NCI-H748 (cell line): ENCODE measurements around the gene GRPEL1.
A peak's percentile ranks its signal among the peaks of the same experiment; 100 is the strongest.
"Not testable (repeated sequence)": the region's sequence is repeated elsewhere in the genome, so short reads cannot be mapped to it uniquely, and the experiment has no call there.

Source experiments
- DNase-seq: peaks from one replicate; lab custom pipeline; 2025; ENCODE audit not compliant: unreplicated experiment; lab: John Stamatoyannopoulos, UW

GRPEL1 gene

DNA sequence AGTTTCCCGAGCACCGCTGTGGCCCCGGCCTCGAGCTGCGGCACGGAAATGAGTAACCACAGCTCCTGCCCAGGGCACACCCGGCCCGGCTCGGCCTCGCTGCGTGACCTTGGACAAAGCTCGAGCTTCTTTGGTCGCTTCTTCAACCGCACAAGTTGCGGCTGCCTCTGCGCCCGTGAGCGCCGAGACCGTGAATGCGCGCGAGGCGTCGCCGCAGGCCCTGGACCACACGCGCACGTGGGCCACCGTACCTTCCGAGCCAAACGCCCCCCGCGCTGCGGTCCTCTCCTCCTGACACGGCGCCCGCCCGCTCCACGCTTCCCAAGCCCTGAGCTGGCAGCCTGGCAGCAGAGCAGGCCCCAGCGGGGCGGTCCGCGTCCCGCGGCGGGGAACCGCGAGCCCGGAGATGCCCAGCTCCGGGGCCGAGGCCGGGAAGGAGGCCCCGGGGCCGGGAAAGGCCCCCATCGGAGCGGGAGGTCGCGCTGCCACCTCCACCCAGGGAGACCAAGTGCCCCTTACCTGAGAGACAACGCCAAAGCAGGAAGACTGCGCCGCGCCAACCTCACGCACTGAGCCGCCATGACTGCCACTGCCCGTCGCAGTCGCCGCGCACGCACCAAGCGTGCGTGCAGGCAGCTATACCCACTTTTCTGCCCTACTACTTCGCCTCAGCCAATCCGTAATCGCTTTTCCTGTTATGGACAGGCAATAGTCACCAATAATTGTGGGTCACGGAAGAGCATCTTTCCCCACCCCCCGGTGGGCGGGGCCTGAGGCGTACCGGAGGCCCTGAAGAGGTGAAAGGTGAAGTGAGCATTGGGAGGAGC, at the start of gene GRPEL1:
Gene GRPEL1 (minus strand): TSS at position 613 of the 827 bp plus-strand sequence. CDS start 32 bp downstream, at position 581.
- DNase-seq: peak; percentile 98

DNA sequence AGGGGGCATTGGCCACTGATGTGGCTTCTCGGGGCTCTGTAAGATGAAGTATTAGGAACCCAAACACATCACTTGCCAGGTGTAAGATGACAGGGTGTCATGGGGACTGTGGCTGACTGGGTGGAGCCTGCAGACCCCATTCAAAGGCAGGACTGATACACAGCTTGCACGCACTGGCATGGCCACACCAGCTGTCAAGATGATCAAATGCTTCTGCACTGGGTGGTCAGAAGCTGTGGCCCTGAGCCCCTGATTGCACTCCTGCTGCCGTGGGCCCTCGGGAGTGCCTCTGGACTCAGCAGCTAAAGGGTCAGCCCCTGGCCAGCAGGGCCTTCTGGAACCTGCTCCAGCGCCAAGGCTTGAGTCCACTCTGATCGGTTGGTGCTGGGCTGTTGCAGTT, 48.8 kb upstream of the GRPEL1 start:
- no peak for DNase-seq

DNA sequence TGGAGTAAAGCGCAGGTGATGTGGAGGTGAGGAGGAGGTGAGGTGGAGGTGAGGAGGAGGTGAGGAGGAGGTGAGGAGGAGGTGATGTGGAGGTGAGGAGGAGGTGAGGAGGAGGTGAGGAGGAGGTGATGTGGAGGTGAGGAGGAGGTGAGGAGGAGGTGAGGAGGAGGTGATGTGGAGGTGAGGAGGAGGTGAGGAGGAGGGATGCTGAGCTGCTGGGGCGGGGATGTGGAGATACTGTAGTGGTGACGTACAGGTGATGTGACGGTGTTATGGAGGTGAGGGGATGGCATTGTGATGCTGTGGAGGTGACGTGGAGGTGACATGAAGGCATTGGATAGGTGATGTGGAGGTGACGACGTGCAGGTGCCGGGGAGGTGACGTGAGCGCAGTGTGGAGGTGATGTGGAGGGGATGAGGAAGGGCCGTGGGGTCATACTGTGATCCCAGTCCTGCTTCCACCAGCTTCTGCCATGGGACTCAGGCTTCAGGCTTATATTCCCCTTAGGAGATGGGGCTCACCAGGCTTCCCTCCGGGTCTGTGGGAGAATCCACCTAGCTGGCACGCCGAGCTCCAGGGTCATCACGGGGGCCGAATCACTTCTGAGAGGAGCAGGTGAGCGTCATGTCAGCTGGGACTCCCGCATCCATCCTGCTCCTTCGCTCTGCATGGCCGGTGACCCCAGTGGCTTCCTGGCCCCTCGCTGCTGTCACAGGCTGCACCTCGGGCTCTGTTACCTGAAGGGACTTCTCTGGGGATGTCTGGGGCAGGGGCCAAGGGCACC, 47.9 kb upstream of the GRPEL1 start:
- DNase-seq: no peak

DNA sequence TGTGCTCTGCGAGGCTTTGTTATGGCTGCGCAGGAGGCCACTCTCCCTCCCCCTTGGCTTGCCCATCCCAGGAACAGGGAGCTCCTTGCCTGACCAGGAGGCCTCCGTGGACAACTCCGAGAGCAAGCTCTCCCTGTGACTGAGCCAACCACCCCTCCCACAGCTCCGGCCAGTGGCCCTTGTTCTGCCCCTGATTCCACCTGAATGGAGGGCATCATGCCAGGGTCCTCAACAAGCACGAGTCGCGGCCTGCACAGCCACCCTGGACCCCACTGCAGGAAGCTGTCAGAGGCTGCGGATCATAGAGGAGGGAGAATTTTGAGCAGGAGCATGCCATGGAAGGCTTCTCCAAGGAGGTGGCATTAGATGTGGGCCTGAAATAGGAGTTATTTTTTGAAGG, 44.8 kb upstream of the GRPEL1 start:
- DNase-seq: no peak

DNA sequence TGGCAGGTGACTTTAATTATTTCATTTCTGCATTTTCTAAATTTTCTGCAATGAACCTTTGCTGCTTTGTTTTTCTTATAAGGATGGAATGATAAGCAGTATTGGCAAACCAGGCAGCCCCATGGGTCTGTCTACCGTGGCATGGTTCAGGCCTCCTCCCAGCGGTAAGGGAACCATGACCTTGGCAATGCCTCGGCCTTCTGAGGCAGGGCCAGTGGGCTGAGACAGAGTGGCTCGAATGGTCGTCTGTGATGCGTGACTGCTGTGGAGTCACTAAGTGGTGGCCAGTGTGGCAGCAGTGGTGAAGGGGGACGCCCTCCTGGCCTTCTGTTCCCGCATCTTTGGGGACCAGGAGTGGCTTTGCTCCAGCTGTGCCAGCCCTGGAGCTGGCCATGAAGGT, 43.6 kb upstream of the GRPEL1 start:
- DNase-seq: no peak

DNA sequence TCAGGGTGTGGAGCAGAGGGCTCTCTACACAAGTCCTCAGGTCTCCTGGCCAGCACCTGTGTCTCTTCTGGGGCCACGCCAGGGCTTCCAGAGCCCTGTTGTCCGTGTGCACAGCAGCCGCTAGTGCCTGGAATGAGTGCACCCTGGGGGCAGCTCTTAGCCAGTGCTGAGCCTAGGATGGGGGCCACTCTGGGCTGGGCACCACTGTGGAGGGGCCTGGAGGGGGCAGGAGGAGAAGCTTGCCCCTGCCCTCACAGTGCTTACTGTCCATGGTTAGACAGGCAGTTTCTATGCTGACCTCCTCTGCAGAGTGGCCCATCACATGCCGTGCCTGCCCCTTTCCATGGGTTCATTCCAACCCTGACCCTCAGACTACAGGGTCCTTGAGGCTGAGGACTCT, 42.7 kb upstream of the GRPEL1 start:
- DNase-seq: no peak

DNA sequence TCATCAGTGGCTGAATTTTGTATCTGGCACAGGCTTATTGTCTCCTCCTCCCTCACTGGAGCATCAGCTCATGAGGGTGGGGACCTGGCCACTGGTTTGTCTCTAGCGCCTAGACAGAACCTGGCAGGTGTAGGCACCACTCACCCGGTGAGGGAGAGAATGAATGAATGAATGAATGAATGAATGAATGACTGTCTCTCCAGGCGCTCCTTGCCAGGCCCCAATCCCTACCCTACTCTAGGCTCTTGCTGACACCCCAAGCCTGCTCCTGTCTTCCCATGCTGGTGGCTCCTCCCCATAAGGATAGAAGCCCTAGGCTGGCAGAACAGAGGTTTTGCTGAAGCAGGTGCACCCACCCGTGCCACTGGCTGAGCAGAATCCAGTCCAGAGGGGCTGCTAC, 41.3 kb upstream of the GRPEL1 start:
- DNase-seq: no peak

DNA sequence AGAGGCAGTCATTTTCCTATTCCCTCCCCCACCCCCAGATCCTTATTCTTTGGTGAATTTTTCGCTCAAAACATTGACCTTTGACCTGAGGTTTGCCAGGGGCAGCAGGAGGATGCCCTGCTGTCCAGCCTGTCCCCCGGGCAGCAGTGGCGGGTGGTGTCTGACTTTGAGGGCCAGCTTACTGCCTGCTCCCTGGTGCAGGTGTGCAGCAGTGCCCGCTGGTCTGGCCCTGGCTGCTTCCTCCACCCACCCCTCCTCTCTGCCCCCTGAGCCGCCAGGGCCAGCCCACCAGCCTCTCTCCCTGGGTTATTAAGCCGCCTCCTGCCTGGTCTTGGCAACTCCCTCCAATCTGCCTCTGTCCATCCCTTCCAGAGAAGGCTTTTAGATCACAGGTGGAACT, 40.8 kb upstream of the GRPEL1 start:
- peak; percentile 2 for DNase-seq

DNA sequence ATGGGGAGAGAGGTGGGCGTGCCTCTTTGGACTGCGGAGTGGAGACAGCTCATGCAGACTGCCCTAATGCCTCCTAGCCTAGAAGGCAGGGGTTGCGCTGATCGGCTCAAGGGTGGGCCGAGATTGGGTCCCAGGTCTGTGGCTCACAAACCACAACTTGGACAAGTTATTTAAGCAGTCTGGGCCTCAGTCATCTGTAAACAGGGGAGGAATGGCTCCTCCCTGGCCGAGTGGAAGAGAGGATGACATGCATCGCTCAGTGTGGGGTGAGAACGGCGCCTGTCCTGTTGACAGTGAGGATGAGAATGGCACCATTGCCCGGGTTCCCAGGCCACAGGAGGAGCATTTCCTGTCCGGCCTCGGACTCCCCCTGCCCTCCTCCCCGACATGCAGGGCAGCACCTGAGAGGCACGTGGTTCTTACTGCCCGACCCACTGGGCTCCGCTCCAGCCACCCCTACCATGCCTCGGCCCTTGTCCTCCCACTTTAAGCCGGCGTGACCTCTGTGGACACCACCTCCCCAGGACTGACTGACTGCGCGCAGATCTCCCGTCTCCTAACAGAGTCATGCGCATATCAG, 40.3 kb upstream of the GRPEL1 start:
- no peak for DNase-seq

DNA sequence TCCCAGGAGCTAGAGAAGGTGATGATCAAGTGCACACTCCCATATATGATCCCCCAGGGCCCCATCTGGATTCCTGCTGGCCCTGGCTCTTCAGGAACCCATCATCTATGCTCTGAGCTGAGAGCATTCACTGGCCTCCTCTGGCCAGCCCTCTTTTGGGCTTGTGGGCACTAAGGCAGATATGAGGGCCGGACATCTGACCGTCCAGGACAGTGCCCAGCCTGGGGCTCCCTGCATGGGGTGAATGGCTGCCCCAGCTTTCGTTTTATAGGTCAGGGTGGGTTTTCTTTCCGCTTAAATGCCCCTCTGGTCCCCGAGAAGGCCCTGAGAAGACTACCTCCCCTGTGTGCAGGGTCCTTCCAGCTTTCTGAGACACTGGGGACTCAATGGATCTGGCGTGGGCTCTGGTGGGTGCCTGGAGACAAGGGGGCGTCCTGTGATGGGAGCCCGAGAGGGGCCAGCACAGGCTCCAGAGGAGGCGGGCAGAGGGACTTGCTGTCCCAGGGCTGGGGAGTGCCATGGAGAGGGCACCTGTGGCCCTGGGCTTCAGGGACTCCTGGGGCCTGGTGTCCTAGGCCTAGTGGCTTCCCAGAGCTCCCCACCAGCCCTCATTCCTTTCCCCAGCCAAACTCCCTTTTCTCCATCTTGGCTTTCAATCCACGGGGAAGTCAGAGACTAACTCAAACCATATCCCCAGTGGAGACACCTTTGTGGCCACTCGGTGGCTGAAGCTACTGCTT, 39.5 kb upstream of the GRPEL1 start:
- DNase-seq: no peak

DNA sequence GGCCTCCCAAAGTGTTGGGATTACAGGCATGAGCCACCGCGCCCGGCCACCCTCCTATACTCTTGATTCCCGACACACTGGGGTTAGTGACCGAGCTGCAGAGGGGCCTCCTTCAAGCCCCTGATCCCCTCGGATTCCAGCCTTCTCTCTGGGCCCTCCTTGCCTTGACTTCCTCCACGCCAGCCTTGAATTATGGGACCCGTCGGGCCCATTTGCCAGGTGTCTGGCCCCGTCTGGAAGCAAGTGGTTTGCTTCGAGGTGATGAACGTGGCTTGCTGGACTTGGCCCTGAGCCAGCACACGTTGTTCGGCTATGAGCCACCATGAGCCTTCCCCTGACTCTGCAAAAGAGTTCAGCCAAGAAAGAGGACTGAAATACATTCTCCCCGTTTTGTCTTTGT, 37.4 kb upstream of the GRPEL1 start:
- DNase-seq: peak; percentile 1

DNA sequence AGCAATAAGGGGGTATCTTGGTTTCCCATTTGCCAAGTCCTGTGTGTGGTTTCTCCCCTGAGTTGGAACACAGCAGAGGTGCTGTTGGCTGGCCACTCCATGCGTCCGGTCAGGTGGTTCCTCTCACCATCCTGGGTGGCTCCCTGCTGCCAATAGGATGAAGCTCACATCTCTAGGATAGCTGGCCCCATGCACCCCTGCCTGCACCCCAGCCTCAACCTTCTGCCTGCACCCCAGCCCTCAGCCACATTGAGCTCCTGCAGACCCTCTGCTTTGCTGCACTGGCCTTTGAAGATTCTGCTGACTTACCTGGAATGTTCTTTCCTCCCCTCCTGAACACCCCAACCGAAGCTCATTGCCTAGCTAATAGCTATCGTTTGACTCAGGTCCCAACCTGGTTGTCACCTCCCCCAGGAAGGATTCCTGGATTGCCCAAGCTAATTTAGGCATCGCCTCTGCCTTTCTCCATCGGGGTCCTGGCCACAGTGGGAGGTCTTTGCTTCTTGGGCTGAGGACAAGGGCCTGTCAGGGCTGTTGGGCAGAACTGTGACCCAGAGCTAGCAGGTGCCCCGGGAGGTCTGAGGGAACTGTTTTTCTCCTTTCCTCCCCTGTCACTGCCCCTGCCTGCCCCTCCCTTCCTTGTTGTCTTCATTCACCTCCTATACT, 36.6 kb upstream of the GRPEL1 start:
- no peak for DNase-seq

DNA sequence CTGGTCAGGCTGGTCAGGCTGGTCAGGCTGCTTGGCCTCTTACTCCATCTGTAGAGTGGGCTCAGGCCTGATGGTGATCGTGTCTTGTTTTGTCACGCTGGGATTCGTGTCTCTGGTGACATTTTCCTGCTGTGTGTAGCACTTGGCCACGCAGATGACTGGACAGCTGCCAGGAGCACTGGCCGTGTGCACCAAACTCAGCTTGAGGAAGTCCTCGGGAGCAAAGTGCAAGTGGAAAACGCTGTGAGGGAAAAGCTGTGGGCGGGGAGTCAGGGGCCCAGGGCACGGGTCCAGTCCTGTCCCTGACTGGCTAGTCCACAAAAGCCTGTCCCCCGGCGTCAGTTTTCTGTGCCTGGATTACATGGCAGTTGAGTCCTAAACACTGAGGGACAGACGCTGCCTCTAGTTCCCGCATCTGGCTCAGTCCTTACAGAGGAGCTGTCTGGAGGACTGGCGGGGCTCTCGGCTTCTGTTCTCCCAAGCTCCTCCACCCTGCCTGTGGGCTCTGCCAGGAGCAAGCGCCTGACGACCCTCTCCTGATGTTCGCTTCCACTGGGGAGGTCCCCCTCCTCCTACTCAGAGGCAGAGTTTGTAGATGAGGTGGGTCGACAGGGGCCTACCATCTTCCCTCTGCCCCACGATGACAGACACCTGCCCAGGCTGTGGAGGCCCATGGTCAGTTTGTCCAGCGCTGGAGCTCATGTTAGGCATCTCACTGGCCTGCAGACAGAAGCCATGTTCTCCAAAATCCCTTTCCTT, 35.9 kb upstream of the GRPEL1 start:
- DNase-seq: peak; percentile 65

DNA sequence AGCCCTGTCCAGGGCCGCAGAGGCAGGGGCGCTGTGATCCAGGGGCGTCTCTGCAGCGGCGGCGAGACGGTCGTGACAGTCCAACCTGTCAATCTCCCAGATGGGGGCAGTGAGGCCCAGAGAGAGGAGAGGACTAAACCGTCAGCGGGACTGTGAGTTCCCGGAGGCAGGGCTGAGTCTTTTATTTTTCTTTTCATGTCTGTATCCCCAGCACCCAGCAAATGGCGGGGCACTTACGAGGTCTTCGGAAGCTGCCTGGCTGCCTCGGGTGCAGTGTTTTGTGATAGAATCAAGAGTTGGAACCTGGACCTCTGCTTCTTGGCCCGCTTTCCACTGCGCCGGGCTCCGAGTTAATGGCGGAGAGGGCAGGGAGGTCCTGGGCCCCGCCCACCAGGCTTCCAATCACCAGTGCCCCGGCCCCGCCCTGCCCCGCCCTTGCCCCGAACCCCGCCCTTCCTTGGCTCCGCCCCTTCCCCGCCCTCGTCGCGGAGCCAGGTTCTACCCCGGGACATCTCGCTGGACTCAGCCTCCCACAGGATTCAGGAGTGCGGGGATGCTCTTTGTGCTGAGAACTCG, 35.3 kb upstream of the GRPEL1 start:
- DNase-seq: peak; percentile 78

DNA sequence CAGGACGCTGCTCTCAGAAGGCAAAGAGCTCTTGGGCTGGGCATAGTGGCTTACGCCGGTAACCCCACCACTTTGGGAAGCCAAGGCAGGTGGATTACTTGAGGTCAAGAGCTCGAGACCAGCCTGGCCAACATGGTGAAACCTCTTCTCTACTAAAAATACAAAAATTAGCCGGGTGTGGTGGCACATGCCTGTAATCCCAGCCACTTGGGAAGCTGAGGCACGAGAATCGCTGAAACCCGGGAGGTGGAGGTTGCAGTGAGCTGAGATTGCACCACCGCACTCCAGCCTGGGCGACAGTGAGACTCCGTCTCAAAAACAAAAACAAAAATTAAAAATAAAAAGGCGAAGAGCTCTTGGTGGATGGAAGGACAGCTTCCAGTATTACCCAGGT, 34.6 kb upstream of the GRPEL1 start:
- DNase-seq: not testable (repeated sequence)

DNA sequence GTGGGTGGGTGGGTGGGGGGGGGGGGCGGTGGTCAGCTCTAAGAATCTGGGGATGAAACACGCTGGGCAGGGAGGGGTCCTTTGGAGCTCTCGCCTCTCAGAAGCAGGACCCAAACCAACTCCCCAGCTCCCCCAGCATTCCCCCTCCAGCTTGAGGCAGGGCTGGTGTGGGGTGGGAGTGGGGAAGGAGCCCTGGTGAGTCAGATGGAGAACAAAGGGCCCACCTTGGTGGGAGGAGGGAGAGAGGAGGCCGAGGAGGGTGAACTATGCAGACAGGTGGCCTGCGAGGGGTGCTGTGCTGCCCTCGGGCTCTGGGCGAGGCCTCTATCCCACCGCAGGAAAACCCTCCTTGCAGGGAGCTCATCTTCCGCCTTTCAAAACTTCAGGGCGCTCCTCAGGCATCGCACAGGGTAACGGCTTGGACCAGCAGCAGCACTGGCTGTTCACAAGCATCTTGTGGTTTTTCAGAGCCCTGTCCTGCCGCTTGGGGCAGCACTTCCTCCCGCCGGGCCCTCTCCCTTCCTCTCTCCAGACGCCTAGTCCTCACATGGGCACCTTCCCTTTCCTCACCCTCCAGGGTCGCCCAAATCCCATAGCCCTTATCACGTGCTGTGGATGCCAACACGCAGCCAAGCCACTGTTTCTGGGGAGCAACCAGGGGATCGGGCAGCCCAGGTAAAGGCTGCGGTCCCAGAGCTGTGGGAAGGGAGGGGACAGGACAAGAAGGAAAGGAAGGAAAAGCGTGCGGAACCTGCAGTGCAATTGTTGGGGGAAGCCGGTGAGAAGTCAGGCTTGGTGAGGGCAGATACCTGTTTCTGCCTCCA, 34.0 kb upstream of the GRPEL1 start:
- DNase-seq: peak; percentile 64

DNA sequence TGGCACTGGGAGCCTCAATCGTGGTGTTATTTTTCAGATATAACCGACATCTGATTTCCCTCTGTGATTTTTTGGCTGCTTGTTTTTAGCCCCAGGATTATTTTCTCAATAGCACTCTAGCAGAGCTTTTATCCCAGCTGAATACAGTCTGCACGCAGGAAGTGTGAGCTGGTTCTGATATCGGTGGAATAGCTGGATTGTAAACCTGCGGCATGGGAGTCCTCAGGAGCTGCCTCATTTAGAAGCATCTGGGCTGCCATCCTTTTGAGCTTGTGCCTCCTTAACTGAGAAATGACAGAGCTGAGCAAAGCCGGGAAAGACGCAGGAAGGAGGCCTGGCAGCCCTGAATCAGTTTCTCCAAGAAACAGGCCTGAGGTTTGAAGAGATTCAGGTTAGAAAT, 28.4 kb upstream of the GRPEL1 start:
- DNase-seq: no peak

DNA sequence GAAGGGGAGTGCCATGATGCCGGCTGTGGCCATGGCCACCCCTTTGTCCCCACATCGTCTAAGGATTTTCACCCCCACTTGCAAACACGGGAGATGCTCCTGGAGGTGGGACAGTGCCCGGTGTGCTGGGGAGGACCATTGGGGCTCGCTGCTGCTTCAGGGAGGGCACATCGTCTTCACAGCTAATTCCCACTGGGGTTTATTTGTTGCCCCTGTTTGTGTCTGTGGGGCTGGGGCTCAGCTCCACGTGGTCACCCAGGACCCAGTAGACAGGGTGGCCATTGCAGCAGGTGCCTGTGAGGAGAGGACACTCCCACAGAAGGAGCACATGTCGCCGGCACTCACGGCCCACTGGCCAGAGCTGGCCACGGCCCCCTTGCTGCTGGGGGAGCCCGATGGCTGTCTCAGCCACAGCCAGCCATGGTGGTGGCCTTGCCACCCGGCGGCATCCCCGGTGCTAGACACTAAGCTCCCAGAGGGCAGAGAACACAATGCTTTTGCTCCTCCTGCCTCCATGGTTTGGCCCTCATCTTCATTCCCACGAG, 27.8 kb upstream of the GRPEL1 start:
- DNase-seq: no peak

DNA sequence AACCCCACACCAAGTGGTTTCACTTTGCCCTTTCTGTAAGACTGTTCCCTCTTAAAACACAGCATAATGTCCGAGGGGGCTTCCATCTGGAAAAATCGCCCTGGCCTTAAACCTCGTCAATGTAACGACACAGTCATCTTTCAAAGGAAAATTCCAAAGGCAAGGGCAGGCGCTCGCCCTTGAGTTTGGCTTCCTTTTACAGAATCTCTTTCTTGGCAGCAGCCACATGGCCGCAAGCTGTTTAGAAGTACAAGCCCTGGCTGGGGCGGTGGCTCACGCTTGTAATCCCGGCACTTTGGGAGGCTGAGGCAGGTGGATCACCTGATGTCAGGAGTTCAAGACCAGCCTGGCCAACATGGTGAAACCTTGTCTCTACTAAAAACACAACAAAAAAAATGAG, 27.1 kb upstream of the GRPEL1 start:
- DNase-seq: no peak
